ENCODE data around the gene DTNBP1. TPM values are rescaled to one million over a fixed set of nuclear protein-coding genes. Genes with fewer than 3 reads are reported as not detected.

DTNBP1 gene
- total and polyA plus RNA-seq, 5 donors from 2014 or later = 22.4 to 43.1 (median 33.7) TPM

GRCh38 chr6:15491986-15492269, 170.9 kb downstream of the DTNBP1 start:
- no peak overlapping the region for H3K4me3 Mint-ChIP-seq

GRCh38 chr6:15491255-15491985, 171.4 kb downstream of the DTNBP1 start:
- peak overlapping the region; percentile 11 to 89 (median 13) for H3K27ac Mint-ChIP-seq
- Histone ChIP-seq H3K27me3 (ENCODE audit: control insufficient read depth, insufficient read depth, low read length) (no peaks in the 10 kb centered on the region), H3K4me1 (ENCODE audit: control insufficient read depth, insufficient read depth, low read length, poor library complexity, severe bottlenecking) (no peaks in the 10 kb centered on the region), H3K27ac (ENCODE audit: insufficient read depth, low read length, poor library complexity, severe bottlenecking) (no peak overlapping the region), H3K36me3 (ENCODE audit: control insufficient read depth, insufficient read depth, low read length) (peaks cover 27% of the 10 kb centered on the region), H3K9me3 (ENCODE audit: control insufficient read depth in 2 of 2, low read length in 2 of 2) (no peaks in the 10 kb centered on the region), H3K4me3 (ENCODE audit: low read depth, low read length) (peak overlapping the region; percentile 27)
- no peaks in the 10 kb centered on the region for H3K9me3 Mint-ChIP-seq
- H3K4me3 Mint-ChIP-seq = no peak overlapping the region
- ATAC-seq (ENCODE audit: low read depth in 2 of 2) = peak; percentile 71 to 72
- peak; percentile 33 to 78 (median 67) for DNase-seq
- no peaks in the 10 kb centered on the region for H3K27me3 Mint-ChIP-seq
- H3K4me1 Mint-ChIP-seq = peaks cover 0 to 37% (median 18%) of the 10 kb centered on the region in 4 donors
- H3K36me3 Mint-ChIP-seq = peaks cover 28% of the 10 kb centered on the region

More at GRCh38 chr6:15491986-15492269, 170.9 kb downstream of the DTNBP1 start:
- no peak for DNase-seq
- Histone ChIP-seq H3K27me3 (ENCODE audit: control insufficient read depth, insufficient read depth, low read length) (no peaks in the 10 kb centered on the region), H3K27ac (ENCODE audit: insufficient read depth, low read length, poor library complexity, severe bottlenecking) (no peak overlapping the region), H3K4me3 (ENCODE audit: low read depth, low read length) (no peak overlapping the region), H3K36me3 (ENCODE audit: control insufficient read depth, insufficient read depth, low read length) (peaks cover 32% of the 10 kb centered on the region), H3K4me1 (ENCODE audit: control insufficient read depth, insufficient read depth, low read length, poor library complexity, severe bottlenecking) (no peaks in the 10 kb centered on the region), H3K9me3 (ENCODE audit: control insufficient read depth in 2 of 2, low read length in 2 of 2) (no peaks in the 10 kb centered on the region)
- Mint-ChIP-seq H3K4me1 (peaks cover 0 to 37% (median 17%) of the 10 kb centered on the region in 4 donors), H3K36me3 (peaks cover 25% of the 10 kb centered on the region), H3K9me3 (no peaks in the 10 kb centered on the region), H3K27me3 (no peaks in the 10 kb centered on the region), H3K27ac (no peak overlapping the region)
- no peak for ATAC-seq (ENCODE audit: low read depth in 2 of 2)

GRCh38 chr6:15490242-15491100, 172.4 kb downstream of the DTNBP1 start:
- Mint-ChIP-seq H3K9me3 (no peaks in the 10 kb centered on the region), H3K4me3 (no peak overlapping the region), H3K27me3 (no peaks in the 10 kb centered on the region), H3K36me3 (peaks cover 21% of the 10 kb centered on the region), H3K27ac (peak overlapping the region; percentile 33 to 86 (median 61)), H3K4me1 (peaks cover 0 to 35% (median 16%) of the 10 kb centered on the region in 4 donors)
- Histone ChIP-seq H3K36me3 (ENCODE audit: control insufficient read depth, insufficient read depth, low read length) (peaks cover 21% of the 10 kb centered on the region), H3K27ac (ENCODE audit: insufficient read depth, low read length, poor library complexity, severe bottlenecking) (no peak overlapping the region), H3K4me3 (ENCODE audit: low read depth, low read length) (no peak overlapping the region), H3K4me1 (ENCODE audit: control insufficient read depth, insufficient read depth, low read length, poor library complexity, severe bottlenecking) (no peaks in the 10 kb centered on the region), H3K9me3 (ENCODE audit: control insufficient read depth in 2 of 2, low read length in 2 of 2) (no peaks in the 10 kb centered on the region), H3K27me3 (ENCODE audit: control insufficient read depth, insufficient read depth, low read length) (no peaks in the 10 kb centered on the region)
- no peak for ATAC-seq (ENCODE audit: low read depth in 2 of 2)
- peak in 1 of 3 donors; percentile 18 for DNase-seq

- Mint-ChIP-seq H3K27me3 (no peaks in the 10 kb centered on the region), H3K4me3 (peak overlapping the region in 1 of 4 donors; percentile 53), H3K36me3 (peaks cover 15% of the 10 kb centered on the region), H3K4me1 (peaks cover 0 to 38% (median 17%) of the 10 kb centered on the region in 4 donors), H3K9me3 (no peaks in the 10 kb centered on the region), H3K27ac (peak overlapping the region; percentile 48 to 86 (median 61))
- H3K4me3 ChIP-seq (ENCODE audit: low read depth, low read length) = no peak overlapping the region
- H3K27me3 ChIP-seq (ENCODE audit: control insufficient read depth, insufficient read depth, low read length) = no peaks in the 10 kb centered on the region
- no peak overlapping the region for H3K27ac ChIP-seq (ENCODE audit: insufficient read depth, low read length, poor library complexity, severe bottlenecking)
- no peaks in the 10 kb centered on the region for H3K4me1 ChIP-seq (ENCODE audit: control insufficient read depth, insufficient read depth, low read length, poor library complexity, severe bottlenecking)
- ATAC-seq (ENCODE audit: low read depth in 2 of 2) (no peak), DNase-seq (no peak)
- no peaks in the 10 kb centered on the region for H3K9me3 ChIP-seq (ENCODE audit: control insufficient read depth in 2 of 2, low read length in 2 of 2)
- H3K36me3 ChIP-seq (ENCODE audit: control insufficient read depth, insufficient read depth, low read length) = peaks cover 20% of the 10 kb centered on the region
Measured at GRCh38 chr6:15489261-15489962, 173.4 kb downstream of the DTNBP1 start.

GRCh38 chr6:15487262-15487661, 175.6 kb downstream of the DTNBP1 start:
- Histone ChIP-seq H3K27ac (ENCODE audit: insufficient read depth, low read length, poor library complexity, severe bottlenecking) (no peak overlapping the region), H3K27me3 (ENCODE audit: control insufficient read depth, insufficient read depth, low read length) (no peaks in the 10 kb centered on the region), H3K36me3 (ENCODE audit: control insufficient read depth, insufficient read depth, low read length) (peaks cover 20% of the 10 kb centered on the region), H3K9me3 (ENCODE audit: control insufficient read depth in 2 of 2, low read length in 2 of 2) (no peaks in the 10 kb centered on the region), H3K4me1 (ENCODE audit: control insufficient read depth, insufficient read depth, low read length, poor library complexity, severe bottlenecking) (no peaks in the 10 kb centered on the region), H3K4me3 (ENCODE audit: low read depth, low read length) (no peak overlapping the region)
- DNase-seq (no peak), ATAC-seq (ENCODE audit: low read depth in 2 of 2) (no peak)
- no peaks in the 10 kb centered on the region for H3K27me3 Mint-ChIP-seq
- no peak overlapping the region for H3K4me3 Mint-ChIP-seq
- no peaks in the 10 kb centered on the region for H3K9me3 Mint-ChIP-seq
- peaks cover 0 to 39% (median 18%) of the 10 kb centered on the region in 4 donors for H3K4me1 Mint-ChIP-seq
- no peak overlapping the region for H3K27ac Mint-ChIP-seq
- peaks cover 15% of the 10 kb centered on the region for H3K36me3 Mint-ChIP-seq

GRCh38 chr6:15485936-15486335, 176.9 kb downstream of the DTNBP1 start:
- H3K9me3 Mint-ChIP-seq = peaks cover 0 to 1% (median 0%) of the 10 kb centered on the region in 7 donors
- H3K4me3 Mint-ChIP-seq = no peak overlapping the region
- Histone ChIP-seq H3K4me1 (ENCODE audit: control insufficient read depth, insufficient read depth, low read length, poor library complexity, severe bottlenecking) (no peaks in the 10 kb centered on the region), H3K36me3 (ENCODE audit: control insufficient read depth, insufficient read depth, low read length) (peaks cover 20% of the 10 kb centered on the region), H3K27ac (ENCODE audit: insufficient read depth, low read length, poor library complexity, severe bottlenecking) (no peak overlapping the region), H3K27me3 (ENCODE audit: control insufficient read depth, insufficient read depth, low read length) (no peaks in the 10 kb centered on the region), H3K9me3 (ENCODE audit: control insufficient read depth in 2 of 2, low read length in 2 of 2) (no peaks in the 10 kb centered on the region), H3K4me3 (ENCODE audit: low read depth, low read length) (no peak overlapping the region)
- ATAC-seq (ENCODE audit: low read depth in 2 of 2) = no peak
- peak overlapping the region; percentile 3 to 77 (median 26) for H3K27ac Mint-ChIP-seq
- no peak for DNase-seq
- peaks cover 4 to 40% (median 22%) of the 10 kb centered on the region in 4 donors for H3K4me1 Mint-ChIP-seq
- no peaks in the 10 kb centered on the region for H3K27me3 Mint-ChIP-seq
- H3K36me3 Mint-ChIP-seq = peaks cover 15% of the 10 kb centered on the region

GRCh38 chr6:15484821-15485220, 178.0 kb downstream of the DTNBP1 start:
- no peak for ATAC-seq (ENCODE audit: low read depth in 2 of 2)
- Mint-ChIP-seq H3K27ac (peak overlapping the region in 1 of 3 donors; percentile 62), H3K4me1 (peaks cover 6 to 39% (median 25%) of the 10 kb centered on the region in 4 donors), H3K27me3 (no peaks in the 10 kb centered on the region), H3K9me3 (peaks cover 0 to 1% (median 0%) of the 10 kb centered on the region in 7 donors), H3K4me3 (no peak overlapping the region), H3K36me3 (peaks cover 15% of the 10 kb centered on the region)
- Histone ChIP-seq H3K36me3 (ENCODE audit: control insufficient read depth, insufficient read depth, low read length) (peaks cover 20% of the 10 kb centered on the region), H3K9me3 (ENCODE audit: control insufficient read depth in 2 of 2, low read length in 2 of 2) (no peaks in the 10 kb centered on the region), H3K27me3 (ENCODE audit: control insufficient read depth, insufficient read depth, low read length) (no peaks in the 10 kb centered on the region), H3K27ac (ENCODE audit: insufficient read depth, low read length, poor library complexity, severe bottlenecking) (no peak overlapping the region), H3K4me3 (ENCODE audit: low read depth, low read length) (no peak overlapping the region), H3K4me1 (ENCODE audit: control insufficient read depth, insufficient read depth, low read length, poor library complexity, severe bottlenecking) (no peaks in the 10 kb centered on the region)
- no peak for DNase-seq

All from CD4-positive, CD25-positive, alpha-beta regulatory T cell (primary cell).